Epithelial cell of proximal tubule (primary cell): Measurements from ENCODE around the gene SSPN. TPM values are rescaled to one million over a fixed set of nuclear protein-coding genes. Genes with fewer than 3 reads are reported as not detected.
A peak's percentile ranks its signal among the peaks of the same experiment; 100 is the strongest.

ENCODE experiments used
- DNase-seq: peaks from one replicate; pipeline ENCODE4 v3.0.0-alpha.2; 2011; ENCODE audit warnings: low read depth
- H3K4me3 ChIP-seq: 2 replicates; pipeline ENCODE4 v1.5.1; 2011; ENCODE audit warnings: low read depth, mild to moderate bottlenecking, low read length
- CTCF ChIP-seq: conservative IDR thresholded peaks from 2 replicates; pipeline ENCODE4 v1.5.1; 2012; ENCODE audit warnings: low read depth, mild to moderate bottlenecking, low read length
- total RNA-seq: library from RNA; depleted of rRNA; stranded (reverse); fragments of >200 nt; gene quantifications from 2 replicates; pipeline ENCODE4 v1.2.3, GENCODE V29; 2015

Gene SSPN
- total RNA-seq, 1 donor from 2014 or later, result 1.6 TPM

DNA sequence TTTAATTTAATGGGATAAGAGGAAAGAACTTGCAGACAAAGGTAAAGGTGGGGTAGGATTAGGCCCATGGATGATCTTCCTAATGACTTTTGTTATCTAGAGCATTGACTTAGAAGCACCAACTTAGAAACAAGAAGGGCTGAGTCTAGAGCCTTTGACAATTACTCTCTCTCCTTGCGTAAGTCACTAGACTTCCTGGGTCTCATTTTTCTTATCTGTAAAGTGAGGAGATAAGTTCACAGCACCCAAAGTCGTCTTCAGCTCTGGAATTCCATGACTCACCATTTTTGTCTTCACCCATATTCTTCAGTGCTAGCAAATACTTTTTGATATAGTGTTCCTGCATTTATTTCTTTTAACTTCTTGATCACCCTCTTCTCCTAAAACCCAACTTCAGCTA is 75.7 kb downstream of the SSPN start:
- no peak for DNase-seq
- H3K4me3 ChIP-seq, result no peak overlapping the region
- no peak for TF ChIP-seq CTCF

GRCh38 chr12:26271889-26272492 is 76.6 kb downstream of the SSPN start:
- DNase-seq, result peak; percentile 87
- no peak for TF ChIP-seq CTCF
- H3K4me3 ChIP-seq, result no peak overlapping the region

GRCh38 chr12:26272851-26273250 is 77.5 kb downstream of the SSPN start:
- H3K4me3 ChIP-seq, result no peak overlapping the region
- DNase-seq, result no peak
- no peak for TF ChIP-seq CTCF

GRCh38 chr12:26273811-26274210 is 78.4 kb downstream of the SSPN start:
- TF ChIP-seq CTCF, result no peak
- no peak overlapping the region for H3K4me3 ChIP-seq
- DNase-seq, result no peak

GRCh38 chr12:26274441-26275312 is 79.3 kb downstream of the SSPN start:
- peak; percentile 23 for TF ChIP-seq CTCF
- no peak overlapping the region for H3K4me3 ChIP-seq
- peak; percentile 99 for DNase-seq

DNA sequence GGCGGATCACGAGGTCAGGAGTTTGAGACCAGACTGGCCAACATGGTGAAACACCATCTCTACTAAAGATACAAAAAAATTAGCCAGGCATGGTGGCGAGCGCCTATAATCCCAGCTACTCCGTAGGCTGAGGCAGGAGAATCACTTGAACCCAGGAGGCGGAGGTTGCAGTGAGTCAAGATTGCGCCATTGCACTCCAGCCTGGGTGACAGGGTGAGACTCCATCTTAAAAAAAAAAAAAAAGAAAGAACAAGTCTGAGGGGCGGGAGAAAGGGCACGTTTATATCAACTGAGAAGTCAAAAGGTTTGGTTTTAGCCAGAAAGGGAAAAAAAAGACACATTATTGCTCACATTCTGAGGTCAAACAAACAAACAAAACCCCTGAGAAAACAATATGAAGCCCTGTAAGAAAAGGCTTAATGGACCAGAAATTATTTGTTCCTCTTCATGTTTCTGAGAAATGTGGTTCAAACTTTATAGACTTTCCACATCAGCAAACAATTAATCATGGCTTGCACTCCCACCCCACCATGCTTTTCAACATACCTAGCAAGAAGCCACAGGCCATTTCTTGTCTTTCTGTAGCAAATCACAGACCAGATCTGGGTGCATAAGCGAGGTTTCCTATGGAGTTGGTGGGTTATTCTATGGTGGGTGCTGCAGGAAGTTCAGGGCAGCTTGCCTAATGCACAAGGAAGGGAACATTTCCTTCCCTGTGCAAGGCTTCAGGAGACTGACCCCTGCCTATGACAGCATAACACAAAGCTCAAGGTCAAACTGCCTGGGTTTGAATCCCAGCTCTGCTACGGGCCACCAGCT is 80.1 kb downstream of the SSPN start:
- DNase-seq, result peak; percentile 72
- TF ChIP-seq CTCF, result no peak
- no peak overlapping the region for H3K4me3 ChIP-seq
